ENCODE results near the gene KLK14.

Gene KLK14

DNA sequence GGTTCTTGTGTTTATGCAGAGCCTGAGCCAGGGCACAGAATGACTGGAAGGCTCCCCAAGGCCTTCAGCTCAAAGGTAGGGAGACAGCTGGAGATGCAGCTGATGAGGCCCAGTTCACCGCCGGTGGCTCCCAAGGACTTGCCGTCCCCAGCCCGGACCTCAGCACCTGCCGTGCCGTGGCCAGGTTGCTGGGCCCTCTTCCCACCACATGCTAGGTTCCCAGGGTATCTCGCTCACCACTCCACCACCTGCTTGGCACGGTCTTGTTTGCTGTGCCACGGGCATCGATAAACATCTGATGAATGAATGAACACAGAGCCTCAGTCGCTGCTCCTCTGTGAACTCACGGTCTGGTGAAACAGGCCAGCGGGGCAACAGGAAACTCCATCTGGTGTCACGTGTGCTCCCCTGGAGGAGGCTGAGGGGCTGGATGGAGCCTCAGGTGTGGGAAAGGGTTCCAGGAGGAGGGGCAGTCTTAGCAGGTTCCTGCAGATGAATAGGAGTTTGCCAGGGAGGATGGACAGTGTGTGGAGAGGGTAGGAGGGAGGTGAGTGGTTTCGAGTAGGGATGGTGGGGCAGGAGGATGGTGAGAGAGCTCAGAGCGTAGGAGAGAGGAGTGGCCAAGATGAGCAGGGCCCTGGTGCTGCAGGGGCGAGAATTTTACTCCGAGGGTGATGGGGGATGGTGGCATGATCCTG, 3.6 kb upstream of the KLK14 start:
- DNase-seq (ENCODE audit: low read depth in 2 of 2) = no peak

DNA sequence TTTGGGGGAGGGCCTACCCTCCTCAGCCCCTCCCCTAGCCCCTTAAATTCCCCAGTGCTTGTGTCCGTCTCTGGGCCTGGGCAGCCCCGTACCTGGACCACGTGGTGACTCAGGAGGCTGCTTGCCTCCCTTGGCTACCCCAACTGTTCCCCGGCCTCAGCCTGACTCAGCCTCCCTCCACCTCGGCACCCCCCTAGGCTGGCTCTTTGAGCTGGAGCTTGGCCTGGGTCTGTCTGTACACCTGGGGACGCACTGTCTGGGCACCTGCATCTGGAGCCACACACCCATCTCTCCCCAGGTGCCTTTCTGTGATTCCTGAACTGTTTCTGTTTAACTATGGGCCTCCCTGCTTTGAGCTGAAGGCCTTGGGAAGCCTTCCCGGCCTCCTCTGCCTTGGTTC, 1.8 kb upstream of the KLK14 start:
- no peak for DNase-seq (ENCODE audit: low read depth in 2 of 2)

DNA sequence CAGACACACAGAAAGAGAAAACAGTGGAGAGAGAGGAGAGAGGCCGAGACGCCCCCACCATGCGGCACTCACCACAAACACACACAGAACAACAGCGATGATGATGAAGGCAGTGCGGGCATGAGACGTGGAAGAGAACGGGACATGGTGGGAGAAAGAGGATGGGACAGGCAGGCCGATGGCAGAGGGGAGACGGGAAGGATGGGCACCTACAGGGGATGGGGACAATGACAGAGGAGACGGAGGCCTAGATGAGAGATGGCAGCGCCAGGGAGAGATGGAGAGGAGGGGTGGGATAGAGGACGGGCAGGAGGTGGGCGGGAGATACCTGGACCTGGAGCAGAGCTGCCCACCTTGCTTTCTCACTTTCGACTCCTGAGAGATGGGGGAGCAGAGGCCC, 1.1 kb upstream of the KLK14 start:
- DNase-seq (ENCODE audit: low read depth in 2 of 2) = no peak

DNA sequence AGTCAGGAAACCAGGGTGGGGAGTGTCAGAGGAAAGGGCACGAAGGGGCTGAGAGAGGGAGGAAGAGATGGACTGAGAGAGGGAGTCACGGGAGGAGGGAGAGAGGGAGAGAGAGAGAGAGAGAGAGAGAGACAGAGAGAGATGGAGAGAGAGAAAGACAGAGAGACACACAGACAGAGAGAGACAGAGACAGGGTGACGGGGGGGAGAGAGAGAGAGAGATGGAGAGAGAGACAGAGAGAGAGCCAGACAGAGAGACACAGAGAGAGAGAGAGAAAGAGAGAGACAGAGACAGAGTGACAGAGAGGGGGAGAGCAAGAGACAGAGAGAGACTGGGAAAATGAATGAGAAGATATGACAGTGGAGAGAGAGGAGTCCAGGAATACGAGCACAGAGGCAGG, 494 bp upstream of the KLK14 start:
- DNase-seq (ENCODE audit: low read depth in 2 of 2) = no peak

DNA sequence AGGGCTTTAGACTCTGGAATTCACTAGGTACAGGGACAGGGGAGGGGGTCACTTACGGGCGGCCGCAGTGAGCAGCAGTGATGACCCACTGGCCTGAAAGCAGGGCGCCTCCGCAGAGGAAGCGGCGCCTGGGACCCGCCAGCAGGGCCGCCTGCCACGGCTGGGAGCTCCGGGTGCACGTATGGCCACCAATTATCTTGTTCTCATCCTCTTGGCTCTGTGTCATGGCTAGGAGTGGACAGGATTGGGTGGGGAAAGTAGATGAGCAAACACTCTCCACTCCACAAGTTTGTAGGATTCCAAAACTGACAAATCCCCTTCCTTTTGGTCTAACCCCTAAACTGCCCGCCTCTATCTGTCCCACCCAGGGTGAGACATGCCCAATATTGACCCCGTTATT, 1.2 kb downstream of the KLK14 start:
- no peak for DNase-seq (ENCODE audit: low read depth in 2 of 2)

DNA sequence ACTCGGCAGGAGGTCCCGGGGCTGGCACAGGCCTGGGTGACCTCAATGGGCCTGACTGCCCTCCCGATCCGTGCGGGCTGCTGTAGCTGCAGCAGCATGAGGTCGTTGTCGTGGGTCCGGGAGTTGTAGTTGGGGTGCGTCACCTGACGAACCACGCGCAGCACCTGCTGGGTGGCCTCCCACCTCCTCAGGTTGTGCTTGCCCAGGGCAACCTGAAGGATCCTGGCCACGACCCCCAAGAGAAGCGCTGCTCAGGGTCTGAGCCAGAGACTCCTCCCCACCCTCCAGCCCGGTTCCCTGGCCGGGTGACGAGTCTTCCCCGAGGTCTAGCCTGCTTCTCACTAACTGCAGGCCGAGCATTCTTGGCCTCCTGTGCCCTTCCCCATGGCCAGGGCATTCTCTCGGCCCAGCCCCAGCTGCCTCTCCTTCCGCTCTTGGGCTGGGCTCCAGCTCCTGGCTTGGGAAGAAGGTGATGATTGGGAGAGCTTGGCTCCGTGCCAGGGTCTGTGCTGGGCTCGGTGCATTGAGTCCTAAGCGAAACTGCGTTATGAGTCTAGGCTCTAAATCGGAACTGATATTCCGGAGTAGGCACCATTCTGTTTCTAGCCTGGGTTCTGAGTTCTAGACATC, 3.1 kb downstream of the KLK14 start:
- no peak for DNase-seq (ENCODE audit: low read depth in 2 of 2)

DNA sequence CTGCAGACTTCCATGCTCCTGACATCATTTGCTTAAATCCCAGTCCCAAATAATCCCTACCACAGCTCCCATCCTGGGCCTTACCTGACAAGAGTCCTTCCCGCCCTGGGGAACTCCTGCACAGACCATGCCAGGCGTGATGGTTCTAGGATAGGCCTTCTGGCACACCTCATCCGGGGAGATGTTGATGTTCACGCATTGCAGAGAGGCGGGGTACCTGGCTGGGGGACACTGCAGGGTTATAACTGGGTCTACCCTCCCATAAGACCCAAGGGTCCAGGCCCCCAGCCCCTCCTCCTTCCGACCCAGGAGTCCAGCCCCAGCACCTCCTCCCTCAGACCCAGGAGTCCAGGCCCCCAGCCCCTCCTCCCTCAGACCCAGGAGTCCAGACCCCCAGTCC, 4.0 kb downstream of the KLK14 start:
- no peak for DNase-seq (ENCODE audit: low read depth in 2 of 2)

DNA sequence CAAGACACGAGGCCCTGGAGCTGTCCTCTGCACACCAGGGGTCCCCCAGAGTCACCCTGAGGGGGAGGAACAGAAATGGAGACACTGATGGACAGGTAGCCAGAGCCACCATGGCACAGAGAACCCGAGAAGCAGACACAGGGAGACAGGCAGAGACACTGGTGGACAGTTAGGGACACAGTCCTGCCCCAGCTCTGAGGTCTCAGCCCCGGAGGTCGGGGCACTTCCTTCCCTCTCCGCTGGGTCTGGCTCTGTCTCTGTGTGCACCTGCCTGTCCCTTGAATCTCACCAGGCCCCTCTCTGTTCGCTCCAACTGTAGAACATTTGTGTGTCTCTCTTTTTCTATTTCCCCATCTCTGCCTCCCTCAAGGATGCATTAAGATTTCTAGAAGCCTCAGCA, 4.6 kb downstream of the KLK14 start:
- DNase-seq (ENCODE audit: low read depth in 2 of 2) = no peak

DNA sequence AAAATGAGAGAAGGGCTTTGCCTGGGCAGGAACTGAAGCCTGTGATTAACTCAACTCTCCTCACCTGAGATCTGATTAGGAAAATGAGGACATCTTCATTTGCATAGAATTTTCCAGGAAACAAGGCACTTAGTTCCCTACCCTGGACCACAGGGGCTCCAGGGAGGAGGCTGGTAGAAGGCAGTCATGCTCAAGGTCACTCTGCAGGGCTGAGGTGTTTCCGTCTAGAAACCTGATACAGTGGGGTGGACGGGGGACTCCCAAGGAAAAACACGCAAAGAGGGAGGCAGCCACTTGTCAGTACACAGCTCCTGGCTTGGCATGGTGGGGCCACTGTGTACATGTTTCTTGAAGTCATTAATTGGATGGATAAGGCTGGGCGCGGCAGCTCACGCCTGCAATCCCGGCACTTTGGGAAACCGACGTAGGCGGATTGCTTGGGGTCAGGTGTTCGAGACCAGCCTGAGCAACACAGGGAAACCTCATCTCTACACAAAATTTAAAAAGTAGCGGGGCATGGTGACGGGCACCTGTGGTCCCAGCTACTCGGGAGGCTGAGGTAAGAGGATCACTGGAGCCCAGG, 6.0 kb downstream of the KLK14 start:
- no peak for DNase-seq (ENCODE audit: low read depth in 2 of 2)

DNA sequence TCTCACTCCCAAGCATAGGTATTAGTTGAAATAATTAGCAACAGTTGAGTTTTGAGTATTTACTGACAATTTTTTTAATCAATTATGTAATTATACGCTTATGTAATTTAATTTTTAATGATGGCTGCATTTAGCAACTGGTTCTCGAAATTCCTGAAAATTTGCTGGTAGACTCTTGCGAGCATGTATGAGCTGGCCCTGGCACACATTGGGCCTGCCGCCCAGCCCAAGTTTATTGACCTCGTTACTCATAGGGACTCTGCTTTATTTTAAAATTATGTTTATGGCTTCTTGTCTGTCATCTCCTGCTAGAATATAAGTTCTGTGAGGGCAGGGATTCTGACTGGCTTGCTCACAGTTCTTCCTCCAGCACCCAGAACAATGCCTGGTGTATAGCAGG, 6.7 kb downstream of the KLK14 start:
- no peak for DNase-seq (ENCODE audit: low read depth in 2 of 2)

DNA sequence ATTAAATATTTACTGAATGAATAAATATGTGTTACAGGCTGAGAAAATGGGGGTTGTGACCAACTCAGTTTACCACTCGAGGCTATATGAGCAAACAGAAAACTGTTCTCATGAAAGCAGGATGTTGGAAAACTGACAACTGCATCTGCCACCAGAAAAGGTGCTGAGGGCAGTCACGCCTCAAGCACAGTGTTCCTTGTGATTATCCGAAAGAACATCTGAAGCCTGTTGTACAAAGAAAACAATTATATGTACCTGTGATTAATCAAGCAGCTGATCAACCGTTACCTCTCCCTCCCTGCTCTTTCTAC, 11.6 kb downstream of the KLK14 start:
- DNase-seq (ENCODE audit: low read depth in 2 of 2) = no peak

DNA sequence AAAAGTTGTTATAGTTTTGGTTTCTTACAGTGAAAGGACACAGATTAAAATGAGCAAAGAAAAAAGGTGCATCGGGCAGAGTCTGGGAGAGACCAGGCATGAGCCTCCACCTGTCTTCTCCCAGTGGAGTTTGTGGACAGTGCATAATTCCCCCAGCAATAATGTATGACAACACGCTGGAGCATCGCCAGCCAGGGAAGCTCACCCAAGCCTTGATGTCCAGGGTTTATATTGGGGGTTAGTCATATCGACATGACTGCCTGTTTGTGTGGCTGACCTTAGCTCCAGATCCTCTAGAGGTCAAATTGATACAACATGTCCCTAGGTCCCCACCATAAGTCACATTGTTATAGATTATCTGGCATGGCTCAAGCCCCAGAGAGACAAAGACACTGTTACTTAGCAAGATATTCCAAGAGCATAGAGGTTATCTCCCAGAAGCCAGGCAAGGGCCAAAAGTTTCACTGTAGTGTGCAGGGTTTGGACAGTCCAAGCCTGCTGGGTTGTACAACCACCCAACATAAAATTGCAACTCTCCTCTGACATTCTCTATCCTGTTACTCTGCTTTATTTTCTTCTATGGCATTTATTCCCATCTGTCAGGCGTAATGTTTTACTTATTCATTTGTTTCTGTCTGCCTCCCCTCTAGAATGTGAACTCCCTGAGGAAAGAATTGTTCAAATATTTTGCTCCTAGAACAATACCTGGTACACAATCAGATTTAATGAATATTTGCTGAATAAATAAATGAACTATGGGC, 12.2 kb downstream of the KLK14 start:
- DNase-seq (ENCODE audit: low read depth in 2 of 2) = no peak

DNA sequence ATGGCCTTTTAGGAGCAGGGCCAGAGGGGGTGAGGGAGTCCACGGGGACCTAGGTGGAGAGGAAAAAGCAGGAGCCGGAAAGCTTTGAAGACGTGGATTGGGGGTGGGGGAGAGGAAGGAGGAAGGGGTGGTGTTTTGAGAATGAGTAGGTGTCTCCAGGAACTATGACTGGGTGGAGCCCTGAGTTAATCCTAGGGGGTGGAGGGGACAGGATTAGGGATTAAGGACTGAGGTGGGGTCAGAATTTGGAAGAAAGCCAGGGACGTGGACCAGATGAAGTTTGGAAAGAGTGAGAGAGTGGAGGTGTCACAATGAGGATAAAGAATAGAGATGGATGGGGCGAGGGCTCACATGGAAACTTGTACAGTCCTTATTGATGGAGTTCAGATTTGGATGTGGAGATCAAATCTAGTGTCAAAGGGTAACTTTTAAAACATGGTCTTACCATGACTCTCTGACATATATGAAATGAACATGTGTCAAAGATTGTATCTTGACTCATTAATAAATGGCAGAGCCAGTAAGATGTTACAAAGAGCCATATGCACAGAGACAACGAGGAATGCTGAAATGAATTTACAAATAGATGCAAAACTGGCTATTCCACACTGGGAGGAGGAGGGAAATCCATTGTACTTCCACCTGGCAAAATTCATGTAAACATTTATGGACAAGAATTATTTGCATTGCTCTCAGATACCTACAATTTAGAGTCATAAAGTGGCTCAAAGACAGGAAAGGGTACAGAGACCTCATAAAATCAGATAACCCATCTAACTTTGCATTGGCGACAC, 16.1 kb downstream of the KLK14 start:
- DNase-seq (ENCODE audit: low read depth in 2 of 2) = no peak

DNA sequence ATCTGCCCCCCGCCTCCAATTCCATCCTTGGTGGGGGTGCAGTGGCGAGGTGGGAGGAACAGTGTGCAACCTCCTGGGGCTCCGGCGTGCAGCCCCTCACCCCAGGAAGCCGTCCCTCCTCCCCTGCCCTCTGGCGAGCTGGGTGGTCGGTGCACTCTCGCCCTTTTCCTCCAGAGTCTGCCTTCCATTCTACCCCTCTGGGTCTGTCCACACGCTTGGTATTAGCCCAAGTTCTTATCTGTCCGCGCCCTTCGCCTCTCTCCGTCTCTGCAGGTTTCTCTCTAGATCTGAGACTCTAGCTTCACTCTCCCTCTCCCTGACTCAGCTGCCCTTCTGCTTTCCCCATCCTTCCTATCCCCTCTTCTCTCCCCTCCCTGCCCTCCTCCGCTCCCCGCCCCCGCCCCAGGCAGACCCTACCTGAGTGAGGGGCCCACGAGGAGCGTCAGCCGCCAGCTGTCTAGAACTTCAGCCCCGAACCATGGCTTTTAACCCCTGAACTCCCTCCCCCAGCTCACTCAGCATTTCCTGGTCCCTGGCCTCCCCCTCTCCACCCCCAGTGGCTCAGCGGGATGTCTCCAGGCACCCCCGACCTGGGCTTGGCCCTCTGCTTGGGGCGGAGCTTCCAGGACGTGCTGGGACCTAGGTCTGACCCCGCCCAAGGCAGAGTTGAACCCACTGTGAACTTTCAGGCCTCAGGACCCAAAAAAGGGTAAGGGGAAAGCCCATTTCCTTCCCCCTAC, 17.3 kb downstream of the KLK14 start:
- no peak for DNase-seq (ENCODE audit: low read depth in 2 of 2)

DNA sequence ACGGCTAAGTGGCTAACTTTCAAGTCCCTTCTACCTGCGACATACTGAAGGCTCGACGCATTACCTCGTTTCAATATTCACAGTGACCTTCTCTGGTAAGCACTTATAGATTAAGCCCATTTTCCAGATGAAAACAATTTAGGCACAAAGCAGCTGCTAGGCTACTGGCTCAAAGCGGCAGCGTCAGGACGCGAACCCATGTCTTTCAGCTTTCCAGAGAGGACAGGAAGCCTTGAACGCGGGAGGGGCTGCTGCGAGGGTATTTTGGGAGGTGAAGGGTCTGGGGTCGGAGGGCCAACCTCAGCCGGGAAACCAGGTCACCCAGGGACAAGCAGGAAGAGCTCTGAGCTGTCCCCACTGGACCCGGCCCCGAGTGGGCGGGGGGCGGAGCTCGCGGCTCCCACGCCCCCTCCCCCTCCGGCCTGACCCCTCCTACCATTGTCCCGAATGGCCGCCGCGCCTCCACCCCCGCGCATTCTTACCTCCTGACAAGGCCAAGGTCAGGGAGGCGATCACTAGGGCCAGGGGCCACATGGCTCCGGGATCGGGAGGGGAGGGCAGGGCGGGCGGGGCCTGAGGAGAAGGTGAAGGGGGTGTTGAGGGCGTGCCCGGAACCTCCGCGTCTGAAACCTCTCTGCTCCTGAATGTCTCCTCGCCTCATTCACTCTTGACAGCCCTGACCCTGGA, 18.0 kb downstream of the KLK14 start, which contains the start of gene KLK13:
KLK13 (minus strand) TSS at position 559 of the 687 bp plus-strand sequence; CDS start at position 534, 25 bp downstream.
- no peak for DNase-seq (ENCODE audit: low read depth in 2 of 2)

DNA sequence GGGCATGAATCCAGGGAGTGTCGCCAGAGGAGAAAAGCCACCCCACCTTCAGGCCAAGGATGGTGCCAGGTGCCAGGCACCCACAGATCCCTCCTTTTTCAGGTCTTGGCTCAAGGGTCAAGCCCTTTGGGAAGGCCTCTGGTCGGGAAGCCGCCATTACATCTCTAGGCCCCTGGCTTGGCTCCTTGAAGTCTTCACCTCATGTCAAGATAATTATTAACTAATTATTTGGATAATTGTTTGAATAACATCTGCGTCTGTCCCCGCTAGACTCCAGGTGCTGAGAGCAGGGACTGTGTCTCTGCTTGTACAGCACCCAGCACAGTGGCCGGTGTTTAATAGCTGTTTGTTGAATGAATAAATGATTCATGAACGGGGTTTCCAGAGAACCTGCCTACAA, 19.0 kb downstream of the KLK14 start:
- DNase-seq (ENCODE audit: low read depth in 2 of 2) = no peak

DNA sequence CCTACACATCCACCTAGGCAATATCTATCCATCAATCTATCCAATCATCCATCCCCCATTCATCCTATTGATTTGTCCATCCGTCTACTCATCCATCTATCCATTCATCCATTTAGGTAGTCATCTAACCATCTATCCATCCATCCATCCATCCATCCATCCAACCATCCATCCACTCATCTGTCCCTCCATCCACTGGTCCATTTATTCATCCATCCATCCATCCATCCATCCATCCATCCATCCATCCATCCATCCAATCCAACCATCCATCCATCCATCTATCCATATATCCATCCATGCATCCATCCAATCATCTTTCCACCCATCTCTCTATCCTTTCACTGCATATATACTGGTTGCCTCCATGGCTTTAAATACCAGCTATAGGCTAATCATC, 21.7 kb downstream of the KLK14 start:
- no peak for DNase-seq (ENCODE audit: low read depth in 2 of 2)

DNA sequence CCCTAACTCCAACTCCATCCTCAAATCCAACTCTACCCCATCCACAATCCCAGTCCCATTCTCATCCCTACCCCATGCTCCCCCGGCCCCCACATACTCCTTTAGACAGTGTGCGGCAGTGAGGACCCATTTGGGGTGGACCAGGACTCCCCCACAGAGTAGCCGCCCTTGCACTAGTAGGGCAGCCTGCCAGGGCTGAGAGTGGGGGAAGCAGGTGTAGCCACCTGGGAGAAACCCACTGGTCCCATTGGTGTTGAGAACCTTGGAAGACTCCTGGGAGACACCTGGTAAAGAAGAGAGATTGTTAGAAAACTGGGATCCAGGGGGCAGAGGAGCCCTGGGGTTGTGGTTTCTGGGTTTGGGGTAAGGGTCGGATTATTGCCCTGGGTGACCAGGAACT, 22.4 kb downstream of the KLK14 start:
- DNase-seq (ENCODE audit: low read depth in 2 of 2) = no peak

DNA sequence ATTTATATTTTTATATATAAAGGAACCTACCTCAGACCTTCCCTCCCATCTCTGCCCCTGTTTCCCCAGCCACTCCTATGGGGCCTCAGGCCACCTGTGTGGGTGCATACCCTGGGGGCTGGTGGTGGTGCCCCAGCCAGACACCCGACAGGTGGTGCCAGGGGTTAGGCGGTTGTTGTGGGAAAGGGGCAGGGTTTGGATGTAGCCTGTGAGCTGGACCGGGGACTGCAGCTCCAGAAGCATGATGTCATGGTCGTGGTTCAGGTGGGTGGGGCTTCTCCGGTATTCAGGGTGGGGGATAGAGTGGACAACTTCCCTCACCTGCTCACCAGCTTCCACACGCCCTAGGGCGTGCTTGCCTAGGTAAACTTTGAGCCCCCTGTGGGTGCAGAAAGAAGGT, 23.0 kb downstream of the KLK14 start:
- no peak for DNase-seq (ENCODE audit: low read depth in 2 of 2)

DNA sequence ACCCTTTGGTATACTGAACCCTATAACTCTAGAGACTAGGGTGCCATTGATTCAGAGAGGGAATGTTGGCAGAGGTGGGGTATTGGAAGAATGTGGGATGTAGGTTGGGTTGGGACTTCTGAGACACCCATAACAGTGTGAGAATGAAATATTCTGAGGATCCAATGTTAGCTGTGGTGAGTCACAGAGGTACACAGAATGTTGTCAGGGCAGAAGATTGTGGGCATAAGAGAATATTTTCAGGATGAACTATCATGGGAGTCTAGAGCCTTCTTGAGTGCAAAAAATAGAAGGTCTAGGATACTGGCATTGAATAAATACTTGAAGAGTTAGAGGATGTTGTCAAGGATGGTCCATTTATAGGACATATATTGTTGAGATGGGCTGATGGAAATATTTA, 26.8 kb downstream of the KLK14 start:
- no peak for DNase-seq (ENCODE audit: low read depth in 2 of 2)

DNA sequence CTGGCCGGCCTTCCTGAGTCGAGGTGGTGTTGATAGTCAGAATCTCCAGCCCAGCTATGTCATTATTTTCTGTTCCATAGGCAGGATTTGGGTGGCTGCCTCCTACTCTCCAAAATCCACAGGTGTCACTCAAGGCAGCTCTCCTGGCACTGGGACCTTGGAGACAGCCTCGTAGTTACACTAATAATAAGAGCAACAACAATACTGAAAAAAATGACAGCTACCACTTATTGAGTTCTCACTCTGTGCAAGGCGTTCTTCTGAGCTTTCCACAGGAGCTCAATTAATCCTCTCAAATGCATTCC, 35.7 kb downstream of the KLK14 start:
- no peak for DNase-seq (ENCODE audit: low read depth in 2 of 2)

Measured in stimulated activated CD8-positive, alpha-beta memory T cell treated with anti-CD3 and anti-CD28 coated beads, Interleukin-7, amount 100 ng/mL, for 4 hours (primary cell).